ENCODE results near the gene CASP3. TPM values are rescaled to one million over a fixed set of nuclear protein-coding genes. Genes with fewer than 3 reads are reported as not detected.
A peak's percentile ranks its signal among the peaks of the same experiment; 100 is the strongest.

Gene CASP3
- total RNA-seq, 1 experiment from 2014 or later, result 107 TPM

DNA sequence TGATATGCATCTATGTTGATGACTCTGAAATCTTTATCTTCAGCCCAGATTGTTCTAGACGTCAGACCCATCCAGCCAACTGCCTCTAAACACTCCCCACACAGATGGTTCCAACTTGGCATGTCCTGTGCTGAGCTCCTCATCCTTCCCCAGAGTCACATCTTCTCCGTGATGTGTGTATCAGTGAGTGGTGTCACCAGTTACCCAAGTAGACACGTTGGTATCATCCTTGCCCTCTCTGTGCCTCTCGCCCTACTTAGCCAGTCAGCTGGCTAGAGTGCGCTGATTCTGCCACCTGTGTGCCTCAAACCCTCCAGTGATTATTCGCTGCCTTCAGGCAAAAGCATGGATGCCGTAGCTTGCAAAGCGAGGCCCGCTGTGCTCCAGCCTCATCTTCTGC is 18.8 kb upstream of the CASP3 start:
- Histone ChIP-seq H2BK20ac (ENCODE audit: low read depth, low read length, poor library complexity, severe bottlenecking) (no peak overlapping the region), H2BK120ac (ENCODE audit: low read depth, low read length, poor library complexity, severe bottlenecking) (no peak overlapping the region), H2BK5ac (ENCODE audit: insufficient read length, low read length) (no peak overlapping the region), H3K4me2 (ENCODE audit: insufficient read depth, insufficient read length, low read length) (no peak overlapping the region), H3K4ac (ENCODE audit: low read depth, low read length) (no peak overlapping the region), H3T11ph (ENCODE audit: low read length) (no peak overlapping the region), H3K23me2 (ENCODE audit: insufficient read length, low read depth, low read length, poor library complexity, severe bottlenecking) (no peaks in the 10 kb centered on the region), H3K9me3 (ENCODE audit: control insufficient read depth, low read depth, low read length) (no peaks in the 10 kb centered on the region), H3K27ac (ENCODE audit: insufficient read length, low read depth, low read length) (no peak overlapping the region), H3K27me3 (ENCODE audit: insufficient read depth, low read length) (no peaks in the 10 kb centered on the region), H3K79me1 (ENCODE audit: insufficient read depth, low read depth, low read length, poor library complexity, severe bottlenecking) (no peaks in the 10 kb centered on the region), H3K79me2 (ENCODE audit: insufficient read depth, low read length) (no peaks in the 10 kb centered on the region), H3K56ac (ENCODE audit: insufficient read length, low read depth, low read length) (no peak overlapping the region), H4K5ac (ENCODE audit: insufficient read length, low read depth, low read length) (no peak overlapping the region), H4K8ac (replicated peaks; ENCODE audit: insufficient read length, low read depth, low read length) (no peak overlapping the region), H2BK15ac (ENCODE audit: low read depth, low read length) (no peak overlapping the region), H3K4me1 (ENCODE audit: insufficient read depth, low read length) (no peaks in the 10 kb centered on the region), H2BK12ac (ENCODE audit: insufficient read length, low read depth, low read length) (no peak overlapping the region), H4K91ac (ENCODE audit: insufficient read length, low read depth, low read length) (no peak overlapping the region), H2AFZ (ENCODE audit: low read length) (no peak overlapping the region), H4K20me1 (ENCODE audit: control insufficient read depth, insufficient read depth, insufficient read length) (no peaks in the 10 kb centered on the region), H3K23ac (ENCODE audit: insufficient read length, low read depth, low read length) (no peak overlapping the region), H3K9ac (ENCODE audit: extremely low read depth, insufficient read length, low read length) (no peak overlapping the region), H3K14ac (ENCODE audit: insufficient read depth, low read length) (no peak overlapping the region), H3K18ac (ENCODE audit: insufficient read length, low read depth, low read length) (no peak overlapping the region), H2AK5ac (ENCODE audit: insufficient read length, low read length) (no peak overlapping the region)
- DNase-seq, result no peak
- H3K27me3 Mint-ChIP-seq (ENCODE audit: low read depth), result no peaks in the 10 kb centered on the region
- peaks cover 0 to 27% (median 23%) of the 10 kb centered on the region in 3 experiments; a peak in 4 of 7 replicates for H3K36me3 Mint-ChIP-seq (ENCODE audit: insufficient read depth in 1 of 3, low read depth in 3 of 3)
- no CpG with 5 or more reads among the region's 9 CpGs for WGBS (ENCODE audit: extremely low coverage, insufficient read length, low lambda C conversion rate)
- H3K4me3 Mint-ChIP-seq, result no peak overlapping the region
- TF ChIP-seq CTCF (conservative IDR thresholded peaks at IDR 0.05), result no peak
- H3K27ac Mint-ChIP-seq, result peak overlapping the region in 1 of 3 experiments; percentile 12; a peak in 3 of 7 replicates
- peaks cover 2% of the 10 kb centered on the region in 2 experiments for H3K4me1 Mint-ChIP-seq
- H3K9me3 Mint-ChIP-seq, result no peaks in the 10 kb centered on the region

All from H9 (cell line).